Measurements from ENCODE around the gene GOLGA6D.
A peak's percentile ranks its signal among the peaks of the same experiment; 100 is the strongest.
"Not testable (repeated sequence)": the region's sequence is repeated elsewhere in the genome, so short reads cannot be mapped to it uniquely, and the experiment has no call there.

The GOLGA6D gene, protein sequence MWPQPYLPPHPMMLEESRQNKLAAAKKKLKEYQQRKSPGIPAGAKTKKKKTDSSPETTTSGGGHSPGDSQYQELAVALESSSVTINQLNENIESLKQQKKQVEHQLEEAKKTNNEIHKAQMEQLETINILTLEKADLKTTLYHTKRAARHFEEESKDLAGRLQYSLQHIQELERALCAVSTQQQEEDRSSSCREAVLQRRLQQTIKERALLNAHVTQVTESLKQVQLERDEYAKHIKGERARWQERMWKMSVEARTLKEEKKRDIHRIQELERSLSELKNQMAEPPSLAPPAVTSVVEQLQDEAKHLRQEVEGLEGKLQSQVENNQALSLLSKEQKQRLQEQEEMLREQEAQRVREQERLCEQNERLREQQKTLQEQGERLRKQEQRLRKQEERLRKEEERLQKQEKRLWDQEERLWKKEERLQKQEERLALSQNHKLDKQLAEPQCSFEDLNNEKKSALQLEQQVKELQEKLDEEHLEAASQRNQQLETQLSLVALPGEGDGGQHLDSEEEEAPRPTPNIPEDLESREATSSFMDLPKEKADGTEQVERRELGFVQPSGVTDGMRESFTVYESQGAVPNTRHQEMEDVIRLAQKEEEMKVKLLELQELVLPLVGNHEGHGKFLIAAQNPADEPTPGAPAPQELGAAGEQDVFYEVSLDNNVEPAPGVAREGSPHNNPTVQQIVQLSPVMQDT

DNA sequence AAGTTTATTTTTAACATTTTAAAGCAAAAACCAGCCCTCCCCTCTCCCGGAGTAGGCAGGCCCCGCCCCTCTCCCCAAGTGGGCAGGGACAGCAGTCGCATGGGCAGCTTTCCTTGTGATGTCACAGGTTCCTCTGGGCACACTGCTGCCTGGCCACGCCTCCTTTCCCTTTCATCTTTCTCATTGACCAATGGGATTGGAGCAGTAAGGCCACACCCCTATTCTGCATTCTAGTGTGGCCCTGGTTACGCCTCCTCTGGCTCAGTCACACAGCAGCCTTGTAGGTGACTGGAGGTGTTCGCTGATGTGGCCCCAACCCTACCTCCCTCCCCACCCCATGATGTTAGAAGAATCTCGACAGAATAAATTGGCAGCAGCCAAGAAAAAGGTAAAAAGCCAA, at the start of gene GOLGA6D:
TSS of gene GOLGA6D (plus strand) at position 264 of the 400 bp plus-strand sequence. CDS start at position 305, 41 bp downstream.
- not testable (repeated sequence) for DNase-seq (ENCODE audit: low read depth)

DNA sequence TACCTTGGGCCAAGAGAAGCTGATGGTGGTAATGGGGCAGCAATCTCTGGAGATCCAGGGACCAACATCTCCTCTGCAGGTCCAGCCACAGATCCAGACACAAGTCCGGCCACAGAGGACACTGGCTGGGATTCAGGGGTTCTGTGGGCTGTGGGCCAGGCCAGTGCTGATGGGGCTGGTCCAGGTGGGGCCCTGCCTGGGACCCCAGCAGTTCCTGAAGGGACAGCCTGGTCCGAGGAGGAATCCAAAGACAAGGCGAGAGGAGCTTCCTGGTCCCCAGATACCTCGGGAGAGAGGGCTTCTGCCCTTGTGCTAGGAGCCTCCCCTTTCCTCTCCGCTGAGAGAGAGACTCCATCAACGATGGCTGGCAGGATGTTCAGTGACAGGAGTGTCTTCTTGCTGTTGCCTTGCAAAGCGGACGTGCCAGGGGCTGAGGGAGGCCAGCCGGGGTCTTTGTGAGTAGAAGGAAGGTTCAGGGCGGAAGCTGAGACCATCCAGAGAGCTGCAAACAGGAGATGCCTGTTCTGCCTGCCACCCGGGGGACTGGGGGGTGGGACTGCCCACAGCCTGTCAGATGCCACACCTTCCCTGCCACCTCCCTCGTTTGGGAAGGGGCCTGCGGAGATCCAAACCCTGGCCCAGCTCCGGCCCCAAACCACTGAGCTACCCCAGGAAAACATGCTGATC, 49.0 kb upstream of the GOLGA6D start:
- DNase-seq (ENCODE audit: low read depth) = no peak

DNA sequence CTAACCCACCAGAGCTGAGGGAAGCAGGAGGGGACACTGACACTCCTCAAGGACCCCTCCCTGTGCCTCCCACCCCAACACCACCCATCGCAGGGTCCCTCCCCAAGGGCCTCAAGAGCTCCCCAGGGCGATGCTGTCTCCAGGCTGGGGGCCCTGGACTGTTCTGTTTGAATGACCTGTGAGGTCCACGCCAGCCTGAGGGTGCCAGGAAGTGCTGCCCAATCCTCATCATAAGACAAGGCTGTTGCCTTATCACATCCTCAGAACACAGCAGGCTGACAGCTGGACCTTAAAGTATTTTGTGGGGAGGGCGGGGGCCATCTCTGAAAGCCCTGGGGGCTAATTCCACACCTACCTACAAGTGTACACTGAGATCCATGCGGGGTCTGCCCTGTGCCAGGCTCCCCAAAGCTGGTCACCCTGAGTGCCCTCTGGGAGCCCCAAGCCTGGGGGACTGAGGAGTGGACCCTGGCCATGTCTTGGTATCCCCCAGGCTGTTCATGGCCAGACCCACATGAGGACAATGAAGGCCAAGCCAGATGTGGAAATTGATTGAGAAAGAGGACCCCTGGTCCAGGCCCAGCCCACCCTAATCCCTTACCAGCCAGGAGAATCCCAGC, 48.3 kb upstream of the GOLGA6D start:
- no peak for DNase-seq (ENCODE audit: low read depth)

DNA sequence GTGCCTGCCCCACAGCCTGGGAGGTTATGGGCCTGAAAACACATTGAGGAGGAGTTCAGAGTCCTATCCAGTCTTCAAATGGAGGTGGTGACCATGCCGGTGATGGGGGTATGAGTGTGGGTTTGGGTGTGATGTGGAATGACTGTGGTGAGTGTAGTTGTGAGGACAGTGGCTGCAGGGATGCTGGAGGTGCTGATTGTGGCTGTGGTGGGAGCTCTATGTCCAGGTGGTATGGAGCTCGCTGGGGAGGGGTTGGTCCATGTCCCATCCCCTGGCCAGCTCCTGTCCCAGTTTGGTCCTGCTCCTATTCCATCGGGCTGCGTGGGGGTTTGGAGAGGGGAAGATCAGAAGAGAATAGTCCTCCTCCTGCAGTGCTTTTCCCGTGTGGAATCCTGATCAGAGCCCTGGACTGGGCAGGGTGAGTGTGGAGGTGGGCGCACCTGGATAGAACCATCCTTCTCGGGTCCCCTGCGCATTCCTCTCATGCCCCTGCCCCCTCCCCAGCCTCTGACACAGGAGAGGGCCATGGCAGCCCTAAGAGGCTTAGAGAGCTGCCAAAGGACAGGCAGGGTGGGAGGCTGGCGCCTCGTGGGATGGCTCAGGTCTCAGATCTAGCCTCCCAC, 47.5 kb upstream of the GOLGA6D start:
- DNase-seq (ENCODE audit: low read depth) = no peak

DNA sequence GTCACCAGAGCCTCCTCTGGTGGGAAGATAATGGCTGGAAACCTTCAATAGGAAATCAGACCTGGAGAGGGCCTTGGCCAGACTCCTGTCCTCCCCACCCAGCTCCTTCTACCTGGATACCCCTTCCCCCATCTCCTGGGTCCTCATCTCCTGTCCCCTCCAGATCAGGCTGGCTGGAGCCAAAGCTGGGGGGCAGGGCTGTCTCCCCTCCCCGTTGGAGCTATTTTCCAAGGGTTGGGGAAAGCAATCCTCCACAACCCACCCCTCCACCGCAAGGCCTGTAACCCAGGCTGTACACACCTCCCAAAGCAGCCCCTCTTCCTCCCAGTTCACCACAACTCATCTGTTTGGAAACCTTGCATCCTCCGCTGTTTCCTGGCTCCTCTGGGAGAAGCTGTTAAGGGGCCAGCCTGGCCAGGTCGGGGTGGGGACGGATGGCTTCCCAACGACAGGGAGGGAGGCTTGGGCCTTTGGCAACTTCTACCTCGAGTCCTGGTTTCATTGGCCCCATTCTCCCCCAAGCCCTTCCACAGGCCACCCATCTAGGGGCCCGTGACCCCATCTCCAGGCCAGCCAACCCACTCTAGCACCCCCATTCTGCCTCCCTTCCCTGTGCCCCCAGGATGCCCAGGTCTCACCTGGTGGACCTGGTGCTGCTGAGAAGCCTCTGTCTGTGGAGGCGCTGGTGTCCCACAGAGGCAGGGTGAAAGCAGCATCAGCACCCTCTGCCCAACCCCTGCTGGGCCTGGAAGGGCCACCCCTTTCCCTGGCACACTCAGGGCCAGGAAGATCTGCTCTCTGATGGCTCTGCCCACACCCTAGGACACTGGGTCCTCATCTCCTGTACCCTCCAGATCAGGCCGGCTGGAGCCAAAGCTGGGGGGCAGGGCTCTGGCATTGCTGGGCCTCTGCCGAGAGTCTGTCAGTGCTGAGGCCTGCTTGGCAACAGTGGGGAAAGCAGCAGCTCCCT, 46.6 kb upstream of the GOLGA6D start:
- no peak for DNase-seq (ENCODE audit: low read depth)

DNA sequence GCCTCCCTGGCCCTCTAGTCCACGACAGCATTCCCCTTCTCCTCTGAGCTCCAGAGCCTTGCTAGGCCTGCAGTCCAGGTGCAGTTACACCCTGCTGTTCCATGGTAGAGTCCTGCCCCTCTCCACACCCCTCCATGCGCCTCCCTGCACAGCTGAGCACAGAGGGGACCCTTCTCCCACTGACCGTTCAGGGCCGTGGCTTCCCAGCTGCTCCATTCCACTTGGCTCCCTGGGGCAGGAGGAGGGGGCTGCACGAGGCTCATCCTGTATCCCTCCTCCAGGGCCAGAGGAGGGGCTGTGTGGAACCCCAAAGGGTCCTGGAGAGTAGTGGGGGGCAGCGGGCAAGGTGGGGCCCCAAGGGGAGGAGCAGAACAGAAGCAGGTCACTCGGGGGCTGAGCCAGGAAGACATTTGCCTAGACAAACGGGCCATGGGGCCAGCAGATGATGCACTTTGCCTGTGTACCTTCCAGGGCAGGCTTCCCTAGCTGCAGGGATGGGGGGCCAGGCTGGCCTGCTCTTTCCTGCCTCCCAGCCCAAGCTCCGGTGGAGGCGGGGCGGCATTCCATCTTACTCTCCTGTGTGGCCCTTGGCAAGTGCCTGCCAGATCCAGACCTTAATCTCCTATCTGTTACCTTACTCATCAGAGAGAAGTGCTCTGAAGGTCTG, 45.2 kb upstream of the GOLGA6D start:
- DNase-seq (ENCODE audit: low read depth) = no peak

DNA sequence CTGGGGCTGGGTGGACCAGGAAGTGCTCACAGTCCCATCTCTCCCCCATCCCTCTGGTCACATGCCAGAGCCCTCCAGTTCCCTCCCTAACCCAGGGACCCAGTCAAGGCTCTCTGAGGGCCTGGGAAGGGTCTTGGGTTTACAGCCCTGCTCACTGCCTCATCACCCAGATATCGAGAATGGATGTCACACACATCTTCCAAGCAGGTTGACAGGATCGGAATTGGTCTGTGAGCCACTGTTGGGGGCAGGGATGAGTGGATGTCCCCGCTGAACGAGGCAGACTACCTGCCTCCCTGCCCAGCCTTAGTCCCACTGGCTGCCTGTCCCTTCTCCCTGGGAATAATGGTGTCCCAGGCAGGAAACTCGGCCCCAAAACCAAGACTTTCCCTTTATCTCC, 44.5 kb upstream of the GOLGA6D start:
- DNase-seq (ENCODE audit: low read depth) = no peak

DNA sequence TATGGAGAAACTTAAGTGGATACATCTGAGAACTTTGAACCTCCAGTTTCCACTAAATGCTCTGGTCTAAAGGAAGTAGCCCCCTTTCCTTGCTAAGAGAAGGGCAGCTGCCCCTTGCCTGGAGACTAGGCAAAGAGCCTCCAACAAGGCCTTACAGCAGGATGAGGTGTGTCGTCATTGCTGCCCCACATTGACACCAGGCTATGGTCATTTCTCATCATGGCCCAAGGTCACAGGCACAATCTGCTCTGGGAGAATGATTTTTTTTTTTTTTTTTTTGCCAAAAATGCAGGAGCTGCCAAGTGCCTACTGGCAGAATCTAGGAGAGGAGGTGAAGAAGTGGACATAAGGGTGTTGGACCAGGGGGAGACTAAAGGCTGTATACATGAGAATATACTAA, 36.9 kb upstream of the GOLGA6D start:
- DNase-seq (ENCODE audit: low read depth) = not testable (repeated sequence)

DNA sequence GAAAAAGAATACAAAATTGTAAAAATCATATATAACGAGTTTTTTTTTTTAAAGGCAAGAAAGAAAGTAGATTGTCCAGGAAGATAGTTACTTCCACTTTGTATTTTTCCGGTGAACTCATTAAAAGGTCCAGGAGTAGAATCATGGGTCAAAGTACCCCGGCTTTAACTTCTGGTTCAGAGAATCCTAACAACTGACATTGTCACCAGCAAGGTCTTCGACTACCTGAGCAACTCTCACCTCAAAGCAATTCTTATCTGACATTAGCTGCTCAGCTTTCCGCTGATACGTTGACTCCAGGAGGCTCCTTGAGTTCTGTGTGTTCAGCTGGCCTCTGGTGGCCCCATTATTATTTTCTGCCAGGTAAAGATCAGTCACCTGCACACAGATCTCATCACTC, 33.6 kb upstream of the GOLGA6D start:
- DNase-seq (ENCODE audit: low read depth) = not testable (repeated sequence)

DNA sequence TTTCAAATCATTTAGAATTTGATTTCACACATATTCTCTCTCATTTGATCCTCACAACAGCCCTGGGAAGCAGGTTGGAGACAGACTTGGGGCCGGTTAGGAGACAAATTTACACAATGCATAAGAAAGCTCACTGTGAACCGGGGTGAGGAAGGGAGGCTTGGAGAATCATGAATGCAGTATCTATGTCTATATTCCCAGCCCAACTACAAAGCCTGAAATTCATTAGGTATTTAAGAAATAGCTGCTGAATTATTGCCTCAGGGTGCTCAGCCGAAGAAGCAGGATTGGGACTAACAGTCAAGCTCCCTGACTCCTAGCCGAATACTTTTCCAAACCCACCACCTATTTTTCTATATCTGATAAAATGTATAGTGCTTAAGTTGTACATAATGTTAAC, 32.9 kb upstream of the GOLGA6D start:
- DNase-seq (ENCODE audit: low read depth) = no peak

DNA sequence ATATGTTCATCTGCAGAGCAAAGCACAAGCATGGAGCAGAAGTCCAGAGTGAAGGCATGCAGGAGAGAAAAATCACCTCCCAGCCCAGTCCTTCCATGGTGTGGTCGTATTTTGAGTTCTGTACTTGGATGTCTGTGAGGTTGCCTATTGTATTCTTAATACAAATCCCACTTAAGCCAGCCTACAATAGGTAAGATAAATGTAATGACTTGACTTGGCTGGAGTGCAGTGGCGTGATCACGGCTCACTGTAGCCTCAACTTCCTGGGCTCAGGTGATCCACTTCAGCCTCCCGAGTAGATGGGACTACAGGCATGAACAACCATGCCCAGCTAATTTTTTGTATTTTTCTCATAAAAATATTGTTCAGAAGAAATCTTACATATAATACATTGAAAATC, 31.3 kb upstream of the GOLGA6D start:
- not testable (repeated sequence) for DNase-seq (ENCODE audit: low read depth)

DNA sequence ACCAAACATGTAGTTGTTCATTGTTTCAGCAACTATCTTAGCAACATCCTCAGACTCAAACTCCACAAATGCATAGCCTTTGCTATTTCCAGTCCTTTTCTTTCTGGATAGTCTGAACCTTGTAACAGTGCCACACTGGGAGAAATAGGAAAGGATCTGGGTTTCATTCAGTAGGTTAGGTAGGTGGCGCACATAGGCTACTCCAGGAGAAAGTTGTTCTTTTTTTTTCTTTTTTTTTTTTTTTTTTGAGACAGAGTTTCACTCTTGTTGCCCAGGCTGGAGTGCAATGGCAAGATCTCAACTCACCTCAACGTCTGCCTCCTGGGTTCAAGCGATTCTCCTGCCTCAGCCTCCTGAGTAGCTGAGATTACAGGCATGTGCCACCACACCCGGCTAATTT, 30.4 kb upstream of the GOLGA6D start:
- not testable (repeated sequence) for DNase-seq (ENCODE audit: low read depth)

DNA sequence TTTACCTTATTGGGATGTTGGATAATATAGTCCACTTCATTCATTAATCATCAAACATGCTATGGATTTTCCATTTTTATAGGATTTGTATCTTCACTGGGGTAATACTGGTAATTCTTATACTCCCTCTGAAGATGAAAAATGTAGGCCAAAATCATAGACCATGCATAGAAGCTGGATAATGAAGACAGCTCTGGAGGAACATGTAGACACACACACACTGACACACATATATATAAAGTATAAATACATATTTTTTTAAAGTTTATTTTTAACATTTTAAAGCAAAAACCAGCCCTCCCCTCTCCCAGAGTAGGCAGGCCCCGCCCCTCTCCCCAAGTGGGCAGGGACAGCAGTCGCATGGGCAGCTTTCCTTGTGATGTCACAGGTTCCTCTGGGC, 24.6 kb upstream of the GOLGA6D start, which contains the start of gene GOLGA6C:
TSS of gene GOLGA6C (plus strand) at position 301 of the 400 bp plus-strand sequence. CDS start 265 bp downstream, outside the sequence.
- not testable (repeated sequence) for DNase-seq (ENCODE audit: low read depth)

DNA sequence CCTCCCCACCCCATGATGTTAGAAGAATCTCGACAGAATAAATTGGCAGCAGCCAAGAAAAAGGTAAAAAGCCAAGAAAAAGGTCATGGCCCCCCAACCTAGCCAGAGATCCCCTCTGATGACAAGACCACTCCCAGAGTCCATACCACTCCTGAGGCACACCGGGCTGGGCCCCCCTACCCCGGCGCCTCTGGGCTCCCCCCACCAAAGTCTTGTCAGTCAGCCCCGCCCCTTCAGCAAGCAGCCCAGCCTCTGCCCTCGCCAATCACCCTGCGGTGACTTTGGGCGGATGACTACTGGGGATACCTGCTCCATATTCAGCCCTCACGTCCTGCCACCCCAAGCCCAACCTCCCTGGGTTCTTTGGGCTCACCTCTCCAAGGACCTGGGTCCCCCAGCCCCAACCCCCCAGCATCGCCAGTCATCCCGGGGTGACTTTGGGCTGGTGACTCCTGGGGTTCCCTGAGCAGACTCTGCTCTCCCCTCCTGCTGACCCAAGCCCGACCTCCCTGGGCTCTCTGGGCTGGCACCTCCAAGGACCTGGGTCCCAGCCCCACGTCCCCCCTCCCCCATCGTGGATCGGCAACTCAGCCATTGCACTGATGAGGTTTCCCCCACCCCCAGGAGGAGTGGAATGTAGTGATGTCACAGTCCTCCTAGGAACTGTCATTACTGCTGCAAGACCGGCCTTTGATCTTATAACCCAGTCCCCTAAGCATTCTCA, 23.9 kb upstream of the GOLGA6D start:
- DNase-seq (ENCODE audit: low read depth) = not testable (repeated sequence)

DNA sequence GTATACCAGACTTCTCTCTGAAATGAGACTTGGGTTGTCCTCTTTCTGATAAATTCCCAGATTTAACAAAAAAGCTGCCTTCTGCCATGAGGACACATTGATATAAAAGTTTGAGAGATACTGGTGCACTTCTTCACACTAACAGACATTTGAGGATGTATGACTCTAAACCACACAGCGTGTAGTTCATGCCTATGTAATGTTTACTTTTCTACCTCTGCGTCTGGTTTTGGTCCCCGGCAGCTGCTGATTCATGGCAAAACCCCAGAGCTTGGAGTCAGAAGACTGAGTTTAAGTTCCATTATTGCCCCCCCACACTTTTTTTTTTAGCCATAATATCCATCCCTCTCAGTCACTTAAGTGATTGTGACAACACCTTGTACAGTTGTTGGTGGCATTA, 22.8 kb upstream of the GOLGA6D start:
- not testable (repeated sequence) for DNase-seq (ENCODE audit: low read depth)

DNA sequence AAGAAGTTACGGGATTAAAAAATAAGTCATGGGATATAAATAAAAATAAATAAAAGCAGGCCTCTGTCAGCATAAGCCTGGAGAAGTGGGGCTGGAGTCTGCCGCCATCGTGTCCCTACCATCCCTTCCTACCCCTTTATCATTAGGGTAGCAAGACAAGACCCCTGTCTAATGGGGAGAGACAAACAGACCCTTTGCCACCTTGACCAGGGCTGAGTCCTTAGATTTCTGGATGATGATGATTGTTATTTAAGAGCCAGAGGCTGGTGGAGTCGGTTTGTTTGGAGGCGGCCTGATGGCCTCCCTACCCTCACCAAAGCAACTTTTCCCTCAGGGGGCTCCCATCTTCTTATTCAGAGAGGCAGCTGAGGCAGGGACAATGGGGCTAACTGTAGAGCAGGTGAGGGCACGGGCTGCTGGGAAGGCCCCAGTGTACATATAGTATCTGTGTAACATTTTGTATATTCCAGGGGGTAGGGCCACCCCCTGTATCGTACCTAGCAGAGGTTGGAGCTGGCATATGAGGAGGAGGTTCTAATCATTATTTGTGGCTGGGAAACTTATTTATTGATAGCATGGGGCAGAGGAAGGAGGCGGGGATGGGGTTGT, 8.8 kb upstream of the GOLGA6D start:
- DNase-seq (ENCODE audit: low read depth) = not testable (repeated sequence)

DNA sequence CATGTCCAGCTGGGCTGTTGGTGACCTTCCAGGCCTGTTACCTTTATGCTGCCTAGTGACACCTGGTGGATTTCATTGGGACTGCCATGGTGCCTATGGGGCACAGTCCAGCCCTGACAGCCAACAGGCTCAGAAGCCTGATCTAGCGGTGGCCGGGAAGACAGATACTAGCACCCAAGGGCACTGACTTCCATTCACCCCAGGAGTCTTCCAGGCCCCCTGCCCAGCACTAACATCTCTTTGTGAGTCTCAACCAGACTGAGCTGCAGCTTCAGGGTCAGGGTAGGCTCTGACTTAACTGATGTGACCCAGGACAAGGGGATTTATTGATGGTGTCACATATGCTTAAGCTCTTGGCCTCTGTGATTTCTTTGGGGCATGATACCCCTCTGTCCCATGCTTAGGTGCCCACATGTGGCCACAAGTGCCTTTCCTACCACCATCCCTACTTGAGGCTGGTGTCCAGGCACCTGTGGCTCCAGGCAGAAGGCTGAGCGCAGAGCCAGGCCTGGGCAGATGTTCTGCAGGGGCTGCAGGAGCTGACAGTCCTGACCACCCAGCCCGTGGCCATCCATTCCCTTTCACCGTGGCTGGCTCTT, 8.0 kb upstream of the GOLGA6D start:
- peak; percentile 55 for DNase-seq (ENCODE audit: low read depth)

DNA sequence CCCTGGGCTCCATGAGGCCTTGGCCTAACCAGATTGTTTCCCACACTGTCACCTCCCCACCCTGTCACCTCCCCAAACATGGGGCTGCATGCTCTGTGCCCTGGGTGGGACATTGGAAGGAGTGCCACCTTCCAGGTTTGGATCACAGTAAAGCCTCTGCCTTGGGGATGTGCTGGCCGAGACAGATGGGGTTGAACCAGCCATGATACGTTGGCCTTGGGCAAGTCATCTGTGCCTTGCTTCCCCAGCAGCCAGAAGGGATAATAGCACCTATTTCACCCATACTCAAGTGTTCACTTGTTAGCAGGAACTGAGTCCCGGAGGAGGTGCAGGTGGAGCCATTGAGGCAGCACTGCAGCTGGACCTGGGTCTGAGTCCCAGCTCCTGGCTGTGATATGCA, 7.0 kb upstream of the GOLGA6D start:
- DNase-seq (ENCODE audit: low read depth) = not testable (repeated sequence)

Measured in activated T-cell treated with anti-CD3 and anti-CD28 coated beads for 24 hours (primary cell).